A673 (cell line): ENCODE results near the gene OR4E1. TPM values are rescaled to one million over a fixed set of nuclear protein-coding genes. Genes with fewer than 3 reads are reported as not detected.

Source experiments
- BruUV-seq: library from RNA; stranded (reverse); fragments of 400-500 nt; replicated peaks from 2 replicates; lab custom pipeline; 2021; lab: Mats Ljungman, UMichigan
- CTCF ChIA-PET: fragments of 300-600 bp; sonication (Branson Sonifier 250); formaldehyde crosslinking; loops from one replicate; lab custom pipeline; 2022; ENCODE audit warnings: antibody characterized with exemption; lab: Charles Lee
- POLR2A ChIA-PET: fragments of 300-600 bp; sonication (Branson Sonifier 250); formaldehyde crosslinking; loops from one replicate; lab custom pipeline; 2022; ENCODE audit warnings: antibody characterized with exemption; ENCODE audit not compliant: low non-redundant PET; lab: Charles Lee
- DNase-seq: peaks from one replicate; pipeline ENCODE4 v3.0.0-alpha.2; 2015; ENCODE audit warnings: low spot score
- H3K27ac ChIP-seq: fragments of 200-600 bp; sonication (generic); 2 replicates; pipeline ENCODE4 v1.5.1; 2016; ENCODE audit warnings: mixed run types, low read depth, mild to moderate bottlenecking, mixed read lengths, antibody characterized with exemption, low read length; ENCODE audit not compliant: poor library complexity, severe bottlenecking
- H3K27me3 ChIP-seq: fragments of 200-600 bp; sonication (generic); replicated peaks from 2 replicates; pipeline ENCODE4 v1.6.1; 2017; ENCODE audit warnings: mixed run types, low read depth, mild to moderate bottlenecking, mixed read lengths, antibody characterized with exemption, low read length; ENCODE audit not compliant: insufficient read depth, poor library complexity
- H3K36me3 ChIP-seq: fragments of 200-600 bp; sonication (generic); 2 replicates; pipeline ENCODE4 v1.6.1; 2016; ENCODE audit warnings: mixed run types, mild to moderate bottlenecking, mixed read lengths, antibody characterized with exemption, low read length; ENCODE audit not compliant: insufficient read depth, poor library complexity, severe bottlenecking
- H3K4me1 ChIP-seq: fragments of 200-600 bp; sonication (generic); 2 replicates; pipeline ENCODE4 v1.6.1; 2017; ENCODE audit warnings: mixed run types, mild to moderate bottlenecking, mixed read lengths, antibody characterized with exemption, low read length; ENCODE audit not compliant: insufficient read depth, poor library complexity, severe bottlenecking
- H3K4me3 ChIP-seq: fragments of 200-600 bp; sonication (generic); 2 replicates; pipeline ENCODE4 v1.5.1; 2016; ENCODE audit warnings: low read depth, mixed run types, mild to moderate bottlenecking, mixed read lengths, low read length; ENCODE audit not compliant: poor library complexity, severe bottlenecking
- H3K9me3 ChIP-seq: fragments of 200-600 bp; sonication (generic); 2 replicates; pipeline ENCODE4 v1.6.1; 2016; ENCODE audit warnings: mixed run types, low read depth, mild to moderate bottlenecking, mixed read lengths, antibody characterized with exemption, low read length; ENCODE audit not compliant: poor library complexity, severe bottlenecking
- EZH2 ChIP-seq: fragments of 200-600 bp; sonication (generic); IDR thresholded peaks from 2 replicates; pipeline ENCODE4 v1.6.1; 2017; ENCODE audit warnings: borderline replicate concordance, low read depth, mild to moderate bottlenecking, mixed read lengths, antibody characterized with exemption, low read length; ENCODE audit not compliant: poor library complexity, severe bottlenecking
- intact Hi-C: fragments of 100-400 bp; cut with micrococcal nuclease; formaldehyde crosslinking; loops from one replicate; pipeline ENCODE4 v1.10.0; 2022; ENCODE audit not compliant: unreplicated experiment
- total RNA-seq: library from RNA; stranded (reverse); gene quantifications from 2 replicates; pipeline ENCODE4 v1.2.3, GENCODE V29; 2021
- TF ChIP-seq, protein P1 (sequence below): fragments of 300-800, 200-600 bp; sonication (generic); conservative IDR thresholded peaks from 2 replicates; pipeline ENCODE4 v1.5.1; 2017; ENCODE audit warnings: low read depth, mild to moderate bottlenecking, antibody characterized with exemption, low read length, moderate library complexity, mixed read lengths

Gene OR4E1
- total RNA-seq, 1 experiment from 2014 or later = not detected

DNA sequence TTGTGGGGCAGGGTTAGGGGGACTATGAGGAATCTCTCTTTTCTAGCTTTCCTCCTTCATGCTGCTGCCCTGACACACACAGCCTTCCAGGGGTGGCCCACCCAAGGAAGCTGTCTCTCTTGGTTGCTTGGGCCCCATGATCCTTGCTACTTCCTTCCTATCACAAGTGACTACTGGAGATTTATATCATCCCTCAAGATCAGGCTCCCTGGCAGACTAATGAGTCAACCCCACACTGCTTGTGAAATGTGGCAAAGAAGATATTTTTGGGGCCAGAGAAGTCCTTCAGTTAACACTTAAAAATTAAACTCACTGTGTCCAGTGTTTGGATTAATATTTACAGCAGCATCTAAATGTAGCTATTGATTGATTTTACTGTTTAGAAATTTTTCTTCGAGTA, 1.5 kb downstream of the OR4E1 start:
- Histone ChIP-seq H3K27ac (peak overlapping the region; percentile 2), H3K4me3 (no peak overlapping the region), H3K9me3 (peaks cover 12% of the 10 kb centered on the region), H3K27me3 (no peaks in the 10 kb centered on the region), H3K4me1 (peaks cover 28% of the 10 kb centered on the region), H3K36me3 (peaks cover 34% of the 10 kb centered on the region)
- TF ChIP-seq, protein P1, sequence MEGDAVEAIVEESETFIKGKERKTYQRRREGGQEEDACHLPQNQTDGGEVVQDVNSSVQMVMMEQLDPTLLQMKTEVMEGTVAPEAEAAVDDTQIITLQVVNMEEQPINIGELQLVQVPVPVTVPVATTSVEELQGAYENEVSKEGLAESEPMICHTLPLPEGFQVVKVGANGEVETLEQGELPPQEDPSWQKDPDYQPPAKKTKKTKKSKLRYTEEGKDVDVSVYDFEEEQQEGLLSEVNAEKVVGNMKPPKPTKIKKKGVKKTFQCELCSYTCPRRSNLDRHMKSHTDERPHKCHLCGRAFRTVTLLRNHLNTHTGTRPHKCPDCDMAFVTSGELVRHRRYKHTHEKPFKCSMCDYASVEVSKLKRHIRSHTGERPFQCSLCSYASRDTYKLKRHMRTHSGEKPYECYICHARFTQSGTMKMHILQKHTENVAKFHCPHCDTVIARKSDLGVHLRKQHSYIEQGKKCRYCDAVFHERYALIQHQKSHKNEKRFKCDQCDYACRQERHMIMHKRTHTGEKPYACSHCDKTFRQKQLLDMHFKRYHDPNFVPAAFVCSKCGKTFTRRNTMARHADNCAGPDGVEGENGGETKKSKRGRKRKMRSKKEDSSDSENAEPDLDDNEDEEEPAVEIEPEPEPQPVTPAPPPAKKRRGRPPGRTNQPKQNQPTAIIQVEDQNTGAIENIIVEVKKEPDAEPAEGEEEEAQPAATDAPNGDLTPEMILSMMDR = no peak
- no peak for TF ChIP-seq EZH2
- ChIA-PET POLR2A (no interaction called here), CTCF (interaction anchor here (1.0 to 1.1 kb wide), 2 partner anchors 20 to 39 kb away, joined by 3 to 4 read pairs; no protein-coding TSS in a partner anchor)
- DNase-seq = no peak
- no TSS peak for BruUV-seq
- intact Hi-C loops = no loop called here

DNA sequence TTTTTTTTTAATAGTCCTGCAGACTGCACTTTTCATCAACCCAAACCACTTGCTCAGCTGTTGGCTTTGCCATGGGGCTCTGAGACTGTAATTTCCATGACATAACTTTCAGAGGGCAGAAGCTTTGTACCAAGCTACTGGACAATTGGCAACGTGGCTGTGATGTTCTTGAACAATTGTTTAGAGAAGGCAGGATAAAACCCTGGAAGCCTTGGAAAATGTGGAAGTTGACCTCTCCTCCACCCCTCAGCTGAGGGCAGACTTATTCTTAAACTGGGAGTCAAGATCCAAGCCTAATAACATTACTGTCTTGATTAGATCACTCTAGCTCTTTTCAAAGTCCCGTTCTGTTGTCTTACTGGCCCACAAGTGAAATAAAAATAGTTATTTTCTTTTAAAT, 2.2 kb downstream of the OR4E1 start:
- BruUV-seq = no TSS peak
- Histone ChIP-seq H3K4me1 (peaks cover 28% of the 10 kb centered on the region), H3K9me3 (peaks cover 12% of the 10 kb centered on the region), H3K36me3 (peaks cover 34% of the 10 kb centered on the region), H3K4me3 (no peak overlapping the region), H3K27me3 (no peaks in the 10 kb centered on the region), H3K27ac (peak overlapping the region; percentile 2)
- ChIA-PET POLR2A (no interaction called here), CTCF (interaction anchor here (1.0 to 1.1 kb wide), 2 partner anchors 19 to 40 kb away, joined by 3 to 4 read pairs; no protein-coding TSS in a partner anchor)
- TF ChIP-seq, protein P1 = no peak
- no peak for TF ChIP-seq EZH2
- no peak for DNase-seq
- intact Hi-C loops = no loop called here

DNA sequence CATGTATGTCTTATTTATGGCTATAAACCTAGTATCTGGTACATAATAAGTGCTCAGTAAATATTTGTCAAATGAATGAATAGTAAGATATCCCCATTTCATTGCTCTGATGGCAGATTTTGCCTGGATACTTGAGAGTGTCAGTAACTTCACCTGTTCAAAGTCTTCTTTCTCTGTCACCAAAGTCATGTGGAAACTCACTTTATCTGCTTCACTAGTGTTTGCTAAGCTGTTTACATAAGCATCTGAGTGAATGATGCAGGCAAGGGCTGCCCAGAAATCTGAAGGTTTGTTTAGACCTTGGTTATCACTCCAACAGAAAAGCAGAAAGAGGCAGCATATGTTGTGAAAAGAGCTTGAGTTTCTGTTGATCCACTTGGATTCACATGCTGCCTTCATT, 4.3 kb downstream of the OR4E1 start:
- Histone ChIP-seq H3K36me3 (peaks cover 36% of the 10 kb centered on the region), H3K4me1 (peaks cover 28% of the 10 kb centered on the region), H3K4me3 (no peak overlapping the region), H3K9me3 (peaks cover 2% of the 10 kb centered on the region), H3K27ac (no peak overlapping the region), H3K27me3 (no peaks in the 10 kb centered on the region)
- ChIA-PET CTCF (no interaction called here), POLR2A (interaction anchor here (0.5 kb wide), 1 partner anchor 212 kb away, joined by 7 read pairs; no protein-coding TSS in a partner anchor)
- no TSS peak for BruUV-seq
- intact Hi-C loops = no loop called here
- TF ChIP-seq, protein P1 = no peak
- no peak for DNase-seq
